Nephron (organoid): Measurements from ENCODE around the gene PRSS33.

Experiments
- H3K27ac Mint-ChIP-seq, 3 experiments: 2 replicates each; pipeline ENCODE4 v1.8.0; 2020; ENCODE audit warnings: mixed read lengths in 3 of 3, mild to moderate bottlenecking in 2 of 3, moderate library complexity in 1 of 3
- H3K27me3 Mint-ChIP-seq: 2 replicates; pipeline ENCODE4 v1.8.0; 2021; ENCODE audit warnings: low read depth, mild to moderate bottlenecking, moderate library complexity, mixed read lengths
- H3K36me3 Mint-ChIP-seq: 2 replicates; pipeline ENCODE4 v1.8.0; 2020; ENCODE audit warnings: low read depth, mixed read lengths
- H3K4me1 Mint-ChIP-seq: 2 replicates; pipeline ENCODE4 v1.8.0; 2020; ENCODE audit warnings: mixed read lengths
- H3K4me3 Mint-ChIP-seq, 3 experiments: 2 replicates each; pipeline ENCODE4 v1.8.0; 2020; ENCODE audit warnings: mild to moderate bottlenecking in 3 of 3, mixed read lengths in 3 of 3, moderate library complexity in 2 of 3
- H3K9me3 Mint-ChIP-seq: 2 replicates; pipeline ENCODE4 v1.8.0; 2020; ENCODE audit warnings: mixed read lengths
- CTCF ChIP-seq, 3 experiments: fragments of 200-600 bp; sonication (generic); IDR thresholded peaks; one replicate each; pipeline ENCODE4 v1.5.0; 2021; ENCODE audit warnings: antibody characterized with exemption in 3 of 3; ENCODE audit not compliant: unreplicated experiment in 3 of 3

The PRSS33 gene

DNA sequence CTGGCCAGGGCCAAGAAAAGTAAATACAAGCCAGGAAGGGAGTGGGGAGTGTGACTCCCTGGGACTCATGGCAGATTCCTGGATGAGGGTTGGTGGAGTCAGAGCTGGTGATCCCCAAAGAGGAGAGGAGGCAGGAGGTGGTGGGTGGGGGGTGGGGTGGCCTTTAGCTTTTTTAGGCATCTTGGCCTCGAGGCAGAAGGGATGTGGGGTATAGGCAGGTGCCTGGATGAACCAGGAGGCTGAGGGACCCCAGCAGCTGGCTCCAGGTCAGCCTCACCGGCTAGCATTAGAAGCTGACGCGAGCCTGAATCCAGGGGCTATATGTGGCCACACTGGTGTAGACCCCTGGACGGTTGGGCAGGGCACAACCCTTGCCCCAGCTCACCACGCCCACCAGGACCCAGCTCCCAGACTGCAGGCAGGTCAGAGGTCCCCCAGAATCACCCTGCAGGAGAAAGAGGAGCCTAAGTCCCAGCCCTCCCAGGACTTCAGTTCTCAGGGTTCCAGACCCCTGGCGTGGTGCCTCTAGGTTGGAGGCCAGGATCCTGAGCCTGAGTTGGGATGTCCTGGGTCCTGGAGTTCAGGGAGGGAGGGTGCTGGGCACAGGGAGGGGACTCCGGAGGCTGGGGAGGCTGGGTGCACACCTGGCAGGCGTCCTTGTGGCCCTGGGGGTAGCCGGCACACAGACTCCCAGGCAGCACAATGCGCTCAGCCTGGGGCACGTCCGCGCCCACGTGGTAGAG, 2.8 kb downstream of the PRSS33 start:
- Mint-ChIP-seq H3K4me3 (no peak overlapping the region), H3K27ac (no peak overlapping the region), H3K27me3 (peaks cover 8% of the 10 kb centered on the region), H3K4me1 (no peaks in the 10 kb centered on the region), H3K36me3 (no peaks in the 10 kb centered on the region), H3K9me3 (no peaks in the 10 kb centered on the region)
- no peak for TF ChIP-seq CTCF (IDR thresholded peaks at IDR 0.05; ENCODE audit: unreplicated experiment in 3 of 3)

DNA sequence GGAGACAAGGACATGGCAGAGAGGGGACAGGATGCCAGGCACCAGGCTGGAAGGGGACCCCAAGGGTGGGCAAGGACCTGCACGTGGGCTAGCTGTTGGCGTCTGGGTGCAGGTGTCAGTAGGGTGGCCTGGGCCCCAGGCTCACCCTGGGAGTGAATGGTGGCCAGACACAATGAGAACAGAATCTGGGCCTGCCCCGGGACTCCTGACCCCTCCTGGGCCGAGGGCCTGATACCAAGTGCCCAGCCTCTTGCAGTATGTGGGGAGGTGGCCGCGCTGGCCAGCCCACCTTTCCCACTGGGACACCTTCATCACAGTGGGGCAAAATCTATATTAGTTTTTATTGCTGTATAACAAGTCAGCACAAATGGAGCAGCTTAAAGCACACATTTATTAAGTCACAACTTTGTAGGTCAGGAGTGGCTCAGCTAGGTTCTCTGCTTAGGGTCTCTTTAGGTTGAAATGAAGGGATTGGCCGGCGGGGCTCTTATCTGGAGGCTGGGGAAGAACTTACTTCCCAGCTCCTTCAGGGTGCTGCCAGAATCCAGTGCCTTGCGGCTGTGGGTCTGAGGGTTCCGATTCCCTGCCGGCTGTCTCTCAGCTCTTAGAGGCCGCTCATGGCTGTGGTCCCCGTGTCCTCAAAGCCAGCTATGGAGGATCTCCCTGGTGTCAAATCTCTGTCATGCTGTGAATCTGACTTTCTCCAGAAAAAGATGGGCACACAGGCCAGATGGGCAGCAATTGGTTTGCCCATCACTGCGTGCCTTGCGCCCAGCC, 3.6 kb downstream of the PRSS33 start:
- H3K4me1 Mint-ChIP-seq: no peaks in the 10 kb centered on the region
- no peaks in the 10 kb centered on the region for H3K9me3 Mint-ChIP-seq
- H3K27me3 Mint-ChIP-seq: peaks cover 4% of the 10 kb centered on the region
- H3K4me3 Mint-ChIP-seq: no peak overlapping the region
- TF ChIP-seq CTCF (IDR thresholded peaks at IDR 0.05; ENCODE audit: unreplicated experiment in 3 of 3): no peak
- H3K36me3 Mint-ChIP-seq: no peaks in the 10 kb centered on the region
- no peak overlapping the region for H3K27ac Mint-ChIP-seq

DNA sequence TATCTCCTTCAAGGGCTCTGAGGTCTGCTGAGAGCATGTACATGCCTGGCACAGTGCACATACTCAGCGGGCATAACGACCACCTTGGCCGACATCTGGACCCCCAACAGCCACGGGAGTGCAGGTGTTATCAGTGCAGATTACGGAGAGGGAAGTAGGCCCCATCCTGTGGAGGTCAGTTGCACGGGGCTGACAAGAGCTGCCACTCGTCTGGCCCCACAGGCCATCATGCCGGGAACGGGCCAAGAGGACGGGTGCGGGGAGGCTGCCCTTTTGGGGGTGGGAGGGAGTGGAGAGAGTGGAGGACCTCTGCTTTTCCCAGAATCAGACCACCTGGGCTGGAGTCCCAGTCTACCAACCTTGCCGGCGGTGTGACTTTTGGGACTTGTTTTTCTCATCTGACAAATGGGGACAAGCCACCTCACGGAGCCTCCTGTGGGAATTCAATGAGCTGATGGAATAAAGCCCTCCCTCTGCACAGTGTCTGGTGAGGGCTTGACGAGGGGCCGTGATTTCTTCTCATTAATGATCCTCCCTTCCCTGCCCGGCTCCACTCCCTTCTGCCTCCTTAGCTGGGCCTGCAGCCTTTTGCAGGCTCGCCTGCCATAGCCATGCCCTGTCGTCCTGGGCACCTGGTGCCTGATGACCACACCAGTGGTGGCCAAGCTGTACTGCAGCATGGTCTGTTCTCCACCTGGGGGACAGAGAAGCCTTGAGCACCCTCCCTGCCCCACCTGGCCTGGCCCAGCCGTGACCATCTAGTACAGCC, 4.6 kb downstream of the PRSS33 start:
- H3K27me3 Mint-ChIP-seq: peaks cover 2% of the 10 kb centered on the region
- H3K4me3 Mint-ChIP-seq: no peak overlapping the region
- no peak overlapping the region for H3K27ac Mint-ChIP-seq
- no peak for TF ChIP-seq CTCF (IDR thresholded peaks at IDR 0.05; ENCODE audit: unreplicated experiment in 3 of 3)
- peaks cover 6% of the 10 kb centered on the region for H3K36me3 Mint-ChIP-seq
- H3K4me1 Mint-ChIP-seq: peaks cover 9% of the 10 kb centered on the region
- H3K9me3 Mint-ChIP-seq: no peaks in the 10 kb centered on the region

- Mint-ChIP-seq H3K27ac (peak overlapping the region; percentile 31 to 85 (median 83)), H3K9me3 (no peaks in the 10 kb centered on the region), H3K36me3 (peaks cover 6% of the 10 kb centered on the region), H3K4me3 (peak overlapping the region; percentile 64 to 83 (median 76)), H3K4me1 (peaks cover 15% of the 10 kb centered on the region), H3K27me3 (no peaks in the 10 kb centered on the region)
- no peak for TF ChIP-seq CTCF (IDR thresholded peaks at IDR 0.05; ENCODE audit: unreplicated experiment in 3 of 3)
Observed at GRCh38 chr16:2779978-2780898, 7.1 kb downstream of the PRSS33 start.

GRCh38 chr16:2779151-2779920, 8.0 kb downstream of the PRSS33 start:
- Mint-ChIP-seq H3K27me3 (no peaks in the 10 kb centered on the region), H3K4me3 (peak overlapping the region; percentile 93 to 96 (median 96)), H3K27ac (peak overlapping the region; percentile 31 to 100 (median 100)), H3K4me1 (peaks cover 15% of the 10 kb centered on the region), H3K36me3 (peaks cover 6% of the 10 kb centered on the region), H3K9me3 (no peaks in the 10 kb centered on the region)
- TF ChIP-seq CTCF (IDR thresholded peaks at IDR 0.05; ENCODE audit: unreplicated experiment in 3 of 3): no peak
